Amygdala (tissue), 56 donors: ENCODE measurements around the gene SH3BP1.

Experiments
- DNase-seq, 56 donors: peaks; one replicate each; lab custom pipeline; 2025; lab: John Stamatoyannopoulos, UW

Gene SH3BP1

GRCh38 chr22:37631448-37632173 is 7.9 kb upstream of the SH3BP1 start:
- DNase-seq = no peak

- DNase-seq = no peak
Measured at GRCh38 chr22:37632174-37633088, 7.0 kb upstream of the SH3BP1 start.

GRCh38 chr22:37633089-37633624 is 6.3 kb upstream of the SH3BP1 start:
- DNase-seq = no peak

- peak in 54 of 56 donors; percentile 19 to 84 (median 70) for DNase-seq
Measured at GRCh38 chr22:37633625-37634416, 5.6 kb upstream of the SH3BP1 start.

- peak in 3 of 56 donors; percentile 14 to 36 (median 20) for DNase-seq
Measured at GRCh38 chr22:37634417-37634924, 5.0 kb upstream of the SH3BP1 start.

- no peak for DNase-seq
Measured at GRCh38 chr22:37635157-37635556, 4.3 kb upstream of the SH3BP1 start.

GRCh38 chr22:37636186-37636948 is 3.1 kb upstream of the SH3BP1 start:
- peak in 2 of 56 donors; percentile 28 to 43 for DNase-seq

- no peak for DNase-seq
Measured at GRCh38 chr22:37636949-37637273, 2.6 kb upstream of the SH3BP1 start.

- no peak for DNase-seq
Measured at GRCh38 chr22:37638391-37639069, 939 bp upstream of the SH3BP1 start.

- peak in 1 of 56 donors; percentile 71 for DNase-seq
Measured at GRCh38 chr22:37639771-37640590, 512 bp downstream of the SH3BP1 start.

GRCh38 chr22:37640591-37641560 is 1.4 kb downstream of the SH3BP1 start:
- no peak for DNase-seq

GRCh38 chr22:37641561-37641949 is 2.1 kb downstream of the SH3BP1 start:
- DNase-seq = no peak

- DNase-seq = peak in 53 of 56 donors; percentile 21 to 91 (median 62)
Measured at GRCh38 chr22:37643225-37643847, 3.9 kb downstream of the SH3BP1 start.

- no peak for DNase-seq
Measured at GRCh38 chr22:37647317-37647716, 7.8 kb downstream of the SH3BP1 start.

- DNase-seq = no peak
Measured at GRCh38 chr22:37647928-37648327, 8.5 kb downstream of the SH3BP1 start.

GRCh38 chr22:37650463-37651136 is 11.1 kb downstream of the SH3BP1 start:
- DNase-seq = no peak
